ENCODE measurements around the gene USH2A. TPM values are rescaled to one million over a fixed set of nuclear protein-coding genes. Genes with fewer than 3 reads are reported as not detected.

The USH2A gene
- total RNA-seq, 2 experiments from 2014 or later = not detected

DNA sequence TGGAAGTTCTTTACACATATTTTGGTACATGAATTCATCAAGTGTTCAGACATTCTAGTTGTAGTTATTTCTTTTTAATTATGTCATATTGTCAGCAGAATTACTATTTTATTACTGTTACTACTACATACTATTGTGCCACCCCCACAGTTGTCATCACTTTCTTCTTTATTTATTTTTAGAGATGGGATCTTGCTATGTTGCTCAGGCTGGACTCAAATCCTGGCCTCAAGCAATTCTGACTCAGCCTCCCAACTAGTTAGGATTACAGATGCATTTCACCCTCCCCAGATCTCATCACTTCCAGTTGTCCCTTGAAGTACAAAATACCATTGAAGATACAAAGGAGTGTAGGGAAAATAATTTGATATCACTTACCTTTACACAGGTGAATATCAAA lies 598.2 kb downstream of the USH2A start:
- Mint-ChIP-seq H3K27me3 (no peaks in the 10 kb centered on the region), H3K4me1 (ENCODE audit: low read depth) (no peaks in the 10 kb centered on the region), H3K27ac (no peak overlapping the region), H3K36me3 (ENCODE audit: low read depth) (no peaks in the 10 kb centered on the region), H3K9me3 (peaks cover 18% of the 10 kb centered on the region), H3K4me3 (no peak overlapping the region)
- DNase-seq (no peak), ATAC-seq (no peak)
- ChIA-PET POLR2A (no interaction called here), CTCF (interaction anchor here (1.4 kb wide), 1 partner anchor 12 kb away, joined by 3 read pairs; no protein-coding TSS in a partner anchor)
- intact Hi-C loops (cut with micrococcal nuclease) = no loop called here
- TF ChIP-seq, protein P1, sequence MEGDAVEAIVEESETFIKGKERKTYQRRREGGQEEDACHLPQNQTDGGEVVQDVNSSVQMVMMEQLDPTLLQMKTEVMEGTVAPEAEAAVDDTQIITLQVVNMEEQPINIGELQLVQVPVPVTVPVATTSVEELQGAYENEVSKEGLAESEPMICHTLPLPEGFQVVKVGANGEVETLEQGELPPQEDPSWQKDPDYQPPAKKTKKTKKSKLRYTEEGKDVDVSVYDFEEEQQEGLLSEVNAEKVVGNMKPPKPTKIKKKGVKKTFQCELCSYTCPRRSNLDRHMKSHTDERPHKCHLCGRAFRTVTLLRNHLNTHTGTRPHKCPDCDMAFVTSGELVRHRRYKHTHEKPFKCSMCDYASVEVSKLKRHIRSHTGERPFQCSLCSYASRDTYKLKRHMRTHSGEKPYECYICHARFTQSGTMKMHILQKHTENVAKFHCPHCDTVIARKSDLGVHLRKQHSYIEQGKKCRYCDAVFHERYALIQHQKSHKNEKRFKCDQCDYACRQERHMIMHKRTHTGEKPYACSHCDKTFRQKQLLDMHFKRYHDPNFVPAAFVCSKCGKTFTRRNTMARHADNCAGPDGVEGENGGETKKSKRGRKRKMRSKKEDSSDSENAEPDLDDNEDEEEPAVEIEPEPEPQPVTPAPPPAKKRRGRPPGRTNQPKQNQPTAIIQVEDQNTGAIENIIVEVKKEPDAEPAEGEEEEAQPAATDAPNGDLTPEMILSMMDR (IDR thresholded peaks at IDR 0.05) = no peak

DNA sequence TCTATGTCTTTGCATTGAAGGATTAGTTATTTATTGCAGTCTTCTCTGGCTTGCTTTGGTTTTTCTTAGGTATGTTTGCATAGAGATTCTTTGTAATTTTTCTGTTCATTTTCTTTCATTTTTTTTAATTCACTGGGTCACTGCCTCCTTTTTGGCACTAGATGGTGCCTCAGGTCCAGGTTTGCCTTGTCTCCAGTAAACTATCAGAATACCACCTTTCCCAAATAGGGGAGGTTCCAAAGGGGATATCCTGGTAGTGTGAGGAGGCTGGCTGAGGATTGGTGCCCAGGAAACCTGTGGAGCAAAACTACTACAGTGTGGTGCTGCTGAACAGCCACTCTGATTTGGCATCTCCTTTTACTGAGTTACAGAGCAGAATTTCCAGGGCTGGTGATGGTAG lies 599.0 kb downstream of the USH2A start:
- ChIA-PET POLR2A (no interaction called here), CTCF (no interaction called here)
- no peak overlapping the region for H3K27ac Mint-ChIP-seq
- ATAC-seq (no peak), DNase-seq (no peak)
- no peaks in the 10 kb centered on the region for H3K27me3 Mint-ChIP-seq
- no peaks in the 10 kb centered on the region for H3K36me3 Mint-ChIP-seq (ENCODE audit: low read depth)
- H3K9me3 Mint-ChIP-seq = peaks cover 18% of the 10 kb centered on the region
- H3K4me3 Mint-ChIP-seq = no peak overlapping the region
- H3K4me1 Mint-ChIP-seq (ENCODE audit: low read depth) = no peaks in the 10 kb centered on the region
- TF ChIP-seq, protein P1 (IDR thresholded peaks at IDR 0.05) = no peak
- intact Hi-C loops (cut with micrococcal nuclease) = no loop called here

DNA sequence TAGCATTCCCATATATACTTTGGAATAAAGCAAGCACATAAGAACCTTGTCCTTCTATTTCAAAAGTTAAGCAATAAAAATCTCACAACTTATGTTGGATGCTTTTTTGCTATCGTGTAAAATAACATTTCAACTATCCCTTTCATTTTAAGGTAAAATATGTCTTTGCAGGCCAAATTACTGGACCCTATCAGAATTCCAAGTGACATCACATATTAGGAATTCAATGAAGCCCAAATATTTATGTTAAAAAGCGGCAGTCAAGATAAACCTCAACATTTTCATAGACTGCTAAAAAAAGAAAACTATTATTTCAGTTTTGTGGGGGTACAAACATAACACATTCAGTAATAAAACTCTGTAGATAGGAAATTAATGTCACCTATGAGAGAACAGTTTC lies 604.1 kb downstream of the USH2A start:
- H3K9me3 Mint-ChIP-seq = peaks cover 14% of the 10 kb centered on the region
- no peak overlapping the region for H3K27ac Mint-ChIP-seq
- H3K36me3 Mint-ChIP-seq (ENCODE audit: low read depth) = no peaks in the 10 kb centered on the region
- intact Hi-C loops (cut with micrococcal nuclease) = no loop called here
- ChIA-PET CTCF (no interaction called here), POLR2A (no interaction called here)
- no peaks in the 10 kb centered on the region for H3K4me1 Mint-ChIP-seq (ENCODE audit: low read depth)
- no peak overlapping the region for H3K4me3 Mint-ChIP-seq
- H3K27me3 Mint-ChIP-seq = no peaks in the 10 kb centered on the region
- TF ChIP-seq, protein P1 (IDR thresholded peaks at IDR 0.05) = no peak
- ATAC-seq = no peak
- DNase-seq = no peak

DNA sequence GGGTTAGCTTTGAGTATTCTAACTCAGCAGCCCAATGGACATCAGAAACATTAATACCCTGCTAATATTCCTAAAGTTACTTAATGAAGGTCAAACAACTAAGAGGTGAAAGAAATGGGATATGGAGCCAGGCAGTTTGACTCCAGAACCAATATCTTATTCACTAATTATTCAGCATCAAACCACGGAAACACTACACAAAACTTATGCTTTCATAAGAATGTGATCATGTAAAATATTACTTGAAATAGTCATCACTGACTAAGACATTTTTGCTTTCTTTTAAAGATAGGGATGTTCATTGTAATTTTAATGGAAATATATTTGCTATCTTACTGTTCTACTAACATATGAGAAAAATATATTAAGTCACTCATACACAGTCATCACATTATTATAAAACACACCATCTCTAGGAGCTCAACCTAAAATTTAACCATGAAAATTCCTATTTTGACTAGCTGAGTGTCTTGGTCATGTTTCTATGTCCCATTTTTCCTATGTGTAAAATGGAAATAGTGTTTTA lies 615.3 kb downstream of the USH2A start:
- DNase-seq (no peak), ATAC-seq (no peak)
- H3K4me1 Mint-ChIP-seq (ENCODE audit: low read depth) = no peaks in the 10 kb centered on the region
- H3K4me3 Mint-ChIP-seq = no peak overlapping the region
- TF ChIP-seq, protein P1 (IDR thresholded peaks at IDR 0.05) = no peak
- H3K9me3 Mint-ChIP-seq = peaks cover 20% of the 10 kb centered on the region
- CTCF ChIA-PET = interaction anchor here (1.4 kb wide), 1 partner anchor 18 kb away, joined by 5 read pairs; no protein-coding TSS in a partner anchor
- intact Hi-C loops (cut with micrococcal nuclease) = no loop called here
- H3K27me3 Mint-ChIP-seq = no peaks in the 10 kb centered on the region
- POLR2A ChIA-PET = no interaction called here
- no peaks in the 10 kb centered on the region for H3K36me3 Mint-ChIP-seq (ENCODE audit: low read depth)
- H3K27ac Mint-ChIP-seq = no peak overlapping the region

DNA sequence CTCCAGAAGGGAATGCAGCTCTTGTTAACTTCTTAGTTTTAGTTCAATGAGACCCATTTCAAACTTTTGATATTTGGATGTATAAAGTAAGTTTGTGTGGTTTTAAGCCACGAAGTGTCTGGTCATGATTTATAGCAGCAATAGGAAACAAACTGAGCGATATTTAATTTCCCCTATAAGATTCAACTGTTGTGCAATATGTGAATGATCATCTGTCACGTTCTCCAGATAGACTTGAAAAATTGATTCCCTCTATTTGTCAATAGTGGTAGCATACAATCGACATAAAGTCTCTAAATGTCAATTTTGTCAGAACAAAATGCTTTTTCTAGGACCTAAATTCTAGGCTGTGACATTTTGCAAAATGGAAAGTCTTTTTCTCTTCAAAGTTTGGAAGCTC lies 616.0 kb downstream of the USH2A start:
- no peak for DNase-seq
- TF ChIP-seq, protein P1 (IDR thresholded peaks at IDR 0.05) = no peak
- no peaks in the 10 kb centered on the region for H3K4me1 Mint-ChIP-seq (ENCODE audit: low read depth)
- no peak for ATAC-seq
- no peak overlapping the region for H3K4me3 Mint-ChIP-seq
- POLR2A ChIA-PET = no interaction called here
- H3K27ac Mint-ChIP-seq = no peak overlapping the region
- intact Hi-C loops (cut with micrococcal nuclease) = no loop called here
- peaks cover 16% of the 10 kb centered on the region for H3K9me3 Mint-ChIP-seq
- H3K27me3 Mint-ChIP-seq = no peaks in the 10 kb centered on the region
- no peaks in the 10 kb centered on the region for H3K36me3 Mint-ChIP-seq (ENCODE audit: low read depth)
- CTCF ChIA-PET = no interaction called here
